Stimulated activated CD4-positive, alpha-beta T cell treated with anti-CD3 and anti-CD28 coated beads, Interleukin-12 subunit alpha, Interleukin-12 subunit beta, amount 100 ng/mL, for 4 hours (primary cell): Measurements from ENCODE around the gene CHORDC1.
"Not testable (repeated sequence)": the region's sequence is repeated elsewhere in the genome, so short reads cannot be mapped to it uniquely, and the experiment has no call there.

Source experiments
- DNase-seq: peaks from one replicate; pipeline ENCODE4 v3.0.0-alpha.2; 2020

CHORDC1 gene

GRCh38 chr11:90213322-90213721 lies 9.5 kb downstream of the CHORDC1 start:
- DNase-seq = no peak

GRCh38 chr11:90208857-90209256 lies 14.0 kb downstream of the CHORDC1 start:
- DNase-seq = no peak

DNA sequence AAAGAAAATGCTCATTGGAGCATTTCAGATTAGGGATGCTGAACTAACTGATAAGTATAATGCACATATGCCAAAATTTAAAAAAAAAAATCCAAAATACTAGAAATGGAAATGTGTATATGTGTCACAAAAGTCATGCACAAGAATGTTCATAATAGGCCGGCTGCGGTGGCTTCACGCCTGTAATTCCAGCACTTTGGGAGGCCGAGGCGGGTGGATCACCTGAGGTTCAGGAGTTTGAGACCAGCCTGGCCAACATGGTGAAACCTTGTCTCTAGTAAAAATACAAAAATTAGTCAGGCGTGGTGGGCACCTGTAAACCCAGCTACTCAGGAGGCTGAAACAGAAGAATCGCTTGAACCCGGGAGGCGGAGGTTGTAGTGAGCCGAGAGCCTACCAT lies 14.9 kb downstream of the CHORDC1 start:
- not testable (repeated sequence) for DNase-seq

GRCh38 chr11:90204832-90205646 lies 17.8 kb downstream of the CHORDC1 start:
- DNase-seq = no peak

DNA sequence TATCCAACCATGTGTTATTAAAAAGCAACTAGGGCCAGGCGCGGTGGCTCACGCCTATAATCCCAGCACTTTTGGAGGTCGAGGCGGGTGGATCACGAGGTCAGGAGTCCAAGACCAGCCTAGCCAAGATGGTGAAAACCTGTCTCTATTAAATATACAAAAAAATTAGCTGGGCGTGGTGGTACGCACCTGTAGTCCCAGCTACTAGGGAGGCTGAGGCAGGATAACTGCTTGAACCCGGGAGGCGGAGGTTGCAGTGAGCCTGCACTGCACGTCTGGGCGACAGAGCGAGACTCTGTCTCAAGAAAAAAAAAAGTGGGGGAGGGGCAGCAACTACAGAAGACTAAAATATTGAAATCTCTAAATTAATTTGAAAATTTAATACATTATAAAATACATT lies 18.4 kb downstream of the CHORDC1 start:
- DNase-seq = no peak

- DNase-seq = no peak
Observed at GRCh38 chr11:90202342-90202741, 20.5 kb downstream of the CHORDC1 start.

DNA sequence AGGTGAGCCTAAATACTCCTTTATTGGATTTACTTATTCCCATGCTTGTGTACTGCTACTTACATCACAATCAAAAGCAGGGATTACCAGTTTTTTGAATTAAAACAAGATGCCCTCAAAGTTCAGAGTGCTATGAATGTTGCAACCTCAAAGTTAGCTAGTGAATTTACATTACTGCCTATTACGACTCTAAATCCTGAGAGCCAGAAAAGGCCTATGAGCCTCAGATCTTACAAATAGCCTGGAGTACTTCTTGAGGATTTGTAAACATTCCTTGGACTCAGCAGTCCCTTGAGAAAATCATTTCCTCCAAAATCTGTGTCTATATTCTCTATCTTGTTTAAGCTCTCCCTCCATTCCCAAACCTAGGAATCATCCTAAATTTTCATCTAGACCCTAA lies 25.5 kb downstream of the CHORDC1 start:
- no peak for DNase-seq

DNA sequence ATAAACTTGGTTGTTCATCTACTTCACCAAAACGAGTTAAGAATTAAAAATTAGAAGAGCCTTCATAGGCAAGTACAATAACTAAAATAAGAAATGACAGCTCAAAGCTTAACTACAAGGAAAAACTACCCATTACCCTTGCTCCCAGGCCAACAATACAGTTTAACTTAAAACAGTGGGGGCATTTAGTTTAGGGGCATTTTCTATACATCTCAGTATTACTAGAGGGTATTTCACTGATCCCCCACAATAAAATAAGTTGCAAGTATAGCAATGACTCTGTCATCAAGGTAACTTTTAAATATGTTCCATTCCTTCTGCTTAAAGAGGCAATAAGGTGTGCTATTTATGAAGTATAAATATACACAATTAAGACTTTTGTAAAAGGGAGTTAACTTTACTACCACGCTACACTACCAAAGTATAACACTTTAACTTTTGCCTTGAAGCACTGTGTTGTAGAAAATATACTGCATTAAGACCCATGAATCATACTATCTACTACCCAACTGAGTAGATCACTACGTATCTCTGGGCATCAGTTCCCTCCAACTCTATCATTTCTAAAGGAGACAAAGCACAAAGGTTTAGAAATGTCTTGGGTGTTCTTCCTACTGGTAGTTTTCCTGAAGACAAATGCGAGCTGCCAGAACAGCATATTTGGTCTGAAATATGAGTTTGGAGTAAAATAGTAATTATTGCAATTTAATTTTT lies 29.8 kb downstream of the CHORDC1 start:
- no peak for DNase-seq

DNA sequence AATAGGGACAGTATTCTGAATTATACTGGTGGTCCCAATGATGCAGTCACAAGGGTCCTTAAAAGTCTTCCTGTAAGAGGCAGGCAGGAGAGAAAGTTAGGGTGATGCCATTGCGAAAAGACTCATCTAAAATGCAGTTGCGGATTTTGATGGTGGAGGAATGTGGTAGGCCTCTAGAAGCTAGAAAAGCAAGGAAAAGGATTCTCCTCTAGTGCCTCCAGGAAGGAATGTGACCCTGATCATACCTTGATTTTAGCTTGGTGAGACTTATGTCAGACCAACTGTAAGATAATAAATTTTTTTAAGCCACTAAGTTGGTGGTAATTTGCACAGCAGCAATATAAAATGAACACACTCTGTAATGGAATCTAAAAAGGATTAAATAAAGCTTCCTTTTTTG lies 33.8 kb downstream of the CHORDC1 start:
- no peak for DNase-seq

DNA sequence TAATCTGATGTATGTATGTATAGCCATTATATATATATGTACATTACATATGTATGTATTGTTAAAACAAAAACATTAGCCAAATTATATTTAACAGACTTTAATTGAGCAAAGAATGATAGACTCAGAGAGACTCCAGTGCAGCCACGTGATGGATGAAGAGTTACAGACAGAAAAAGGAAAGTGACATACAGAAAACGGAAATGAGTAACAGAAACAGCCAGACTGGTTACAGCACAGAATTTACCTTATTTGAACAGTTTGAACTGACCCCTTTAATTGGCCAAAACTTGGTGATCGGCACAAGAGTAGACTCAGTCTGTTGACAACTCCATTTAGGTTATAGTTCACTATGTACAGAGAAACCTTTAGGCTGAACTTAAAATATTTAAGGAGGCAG lies 35.0 kb downstream of the CHORDC1 start:
- no peak for DNase-seq

GRCh38 chr11:90179923-90180322 lies 42.9 kb downstream of the CHORDC1 start:
- DNase-seq = no peak

GRCh38 chr11:90178751-90179150 lies 44.1 kb downstream of the CHORDC1 start:
- no peak for DNase-seq

- DNase-seq = no peak
Observed at GRCh38 chr11:90176069-90176468, 46.8 kb downstream of the CHORDC1 start.

DNA sequence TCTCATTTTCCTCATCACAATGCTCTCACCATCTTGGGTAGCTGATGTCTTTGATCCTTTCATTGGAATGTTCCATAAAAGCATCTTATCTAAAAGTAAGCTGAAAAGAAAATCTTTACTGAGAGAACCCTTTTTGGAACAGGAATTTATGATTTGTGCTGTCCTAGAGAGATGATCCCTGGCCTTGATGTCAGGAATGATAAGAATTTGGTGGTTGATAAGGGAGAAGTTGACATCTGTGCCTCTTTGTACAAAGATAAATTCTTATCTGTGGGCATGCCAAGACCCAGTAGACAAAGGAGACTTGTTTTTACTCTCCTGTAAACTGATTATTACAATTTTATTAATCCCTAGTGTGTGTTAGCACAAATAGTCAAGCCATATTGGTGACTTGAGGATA lies 51.5 kb downstream of the CHORDC1 start:
- DNase-seq = no peak

GRCh38 chr11:90168571-90168970 lies 54.3 kb downstream of the CHORDC1 start:
- no peak for DNase-seq

GRCh38 chr11:90167704-90168103 lies 55.1 kb downstream of the CHORDC1 start:
- not testable (repeated sequence) for DNase-seq

DNA sequence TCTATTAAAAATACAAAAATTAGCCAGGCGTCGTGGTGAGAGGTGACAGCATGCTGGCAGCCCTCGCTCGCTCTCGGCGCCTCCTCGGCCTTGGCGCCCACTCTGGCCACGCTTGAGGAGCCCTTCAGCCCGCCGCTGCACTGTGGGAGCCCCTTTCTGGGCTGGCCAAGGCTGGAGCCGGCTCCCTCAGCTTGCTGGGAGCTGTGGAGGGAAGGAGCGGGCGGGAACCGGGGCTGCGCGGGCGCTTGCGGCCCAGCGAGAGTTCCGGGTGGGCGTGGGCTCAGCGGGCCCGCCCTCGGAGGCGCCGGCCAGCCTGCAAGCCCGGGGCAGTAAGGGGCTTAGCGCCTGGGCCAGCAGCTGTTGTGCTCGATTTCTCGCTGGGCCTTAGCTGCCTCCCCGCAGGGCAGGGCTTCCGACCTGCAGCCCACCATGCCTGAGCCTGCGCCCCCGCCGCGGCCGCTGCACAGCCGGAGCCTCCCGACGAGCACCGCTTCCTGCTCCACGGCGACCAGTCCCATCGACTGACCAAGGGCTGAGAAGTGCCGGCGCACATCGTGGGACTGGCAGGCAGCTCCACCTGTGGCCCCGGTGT lies 55.8 kb downstream of the CHORDC1 start:
- DNase-seq = not testable (repeated sequence)
